HEK293T (cell line): ENCODE measurements around the gene MRTO4.
"Not testable (repeated sequence)": the region's sequence is repeated elsewhere in the genome, so short reads cannot be mapped to it uniquely, and the experiment has no call there.

Experiments used
- CTCF ChIA-PET: fragments of 350-600 bp; formaldehyde crosslinking; extraction: SDS; loops from one replicate; lab custom pipeline; 2021; ENCODE audit warnings: antibody characterized with exemption, inconsistent platforms; lab: Yijun Ruan, JAX
- POLR2A ChIA-PET: fragments of 350-600 bp; formaldehyde crosslinking; extraction: SDS; loops from one replicate; lab custom pipeline; 2020; ENCODE audit warnings: antibody characterized with exemption, inconsistent platforms; lab: Yijun Ruan, JAX
- DNase-seq: peaks from one replicate; pipeline ENCODE4 v3.0.0; 2012; ENCODE audit warnings: mixed read lengths; ENCODE audit errors: extremely low spot score
- ARNT ChIP-seq: fragments of 450-650 bp; IDR thresholded peaks from 2 replicates; pipeline ENCODE4 v1.6.1; 2017; ENCODE audit warnings: mild to moderate bottlenecking
- BHLHE40 ChIP-seq: fragments of 450-650 bp; IDR thresholded peaks from 2 replicates; pipeline ENCODE4 v1.6.1; 2016; ENCODE audit warnings: mild to moderate bottlenecking, moderate library complexity, borderline replicate concordance
- CTBP1 ChIP-seq: fragments of 450-650 bp; IDR thresholded peaks from 2 replicates; pipeline ENCODE4 v1.6.1; 2016; ENCODE audit warnings: borderline replicate concordance
- ELF4 ChIP-seq: fragments of 450-650 bp; IDR thresholded peaks from 2 replicates; pipeline ENCODE4 v1.6.1; 2017; ENCODE audit warnings: antibody characterized with exemption
- FOXA1 ChIP-seq: fragments of 450-650 bp; IDR thresholded peaks from 2 replicates; pipeline ENCODE4 v1.6.1; 2016; ENCODE audit warnings: mild to moderate bottlenecking
- FOXK2 ChIP-seq: fragments of 450-650 bp; IDR thresholded peaks from 2 replicates; pipeline ENCODE4 v1.6.1; 2016; ENCODE audit warnings: mild to moderate bottlenecking
- FOXM1 ChIP-seq: fragments of 450-650 bp; IDR thresholded peaks from 2 replicates; pipeline ENCODE4 v1.6.1; 2017; ENCODE audit warnings: mild to moderate bottlenecking, borderline replicate concordance
- HDGF ChIP-seq: fragments of 450-650 bp; IDR thresholded peaks from 2 replicates; pipeline ENCODE4 v1.6.1; 2017; ENCODE audit warnings: antibody characterized with exemption, borderline replicate concordance
- L3MBTL2 ChIP-seq: fragments of 450-650 bp; conservative IDR thresholded peaks from 2 replicates; pipeline ENCODE4 v1.6.1; 2016; ENCODE audit warnings: mild to moderate bottlenecking
- LEF1 ChIP-seq: fragments of 450-650 bp; IDR thresholded peaks from 2 replicates; pipeline ENCODE4 v1.6.1; 2017; ENCODE audit warnings: mild to moderate bottlenecking, borderline replicate concordance
- NFRKB ChIP-seq: fragments of 450-650 bp; IDR thresholded peaks from 2 replicates; pipeline ENCODE4 v1.6.1; 2016; ENCODE audit warnings: mild to moderate bottlenecking, moderate library complexity
- SP1 ChIP-seq: fragments of 450-650 bp; IDR thresholded peaks from 2 replicates; pipeline ENCODE4 v1.6.1; 2017
- SUZ12 ChIP-seq: fragments of 450-650 bp; IDR thresholded peaks from 2 replicates; pipeline ENCODE4 v1.6.1; 2016; ENCODE audit warnings: mild to moderate bottlenecking
- TARDBP ChIP-seq: fragments of 450-650 bp; IDR thresholded peaks from 2 replicates; pipeline ENCODE4 v1.6.1; 2016
- ZNF384 ChIP-seq: fragments of 450-650 bp; IDR thresholded peaks from 2 replicates; pipeline ENCODE4 v1.6.1; 2016
- TF ChIP-seq, protein P1 (sequence below): fragments of 450-650 bp; IDR thresholded peaks from 2 replicates; pipeline ENCODE4 v1.6.1; 2016

The MRTO4 gene

DNA sequence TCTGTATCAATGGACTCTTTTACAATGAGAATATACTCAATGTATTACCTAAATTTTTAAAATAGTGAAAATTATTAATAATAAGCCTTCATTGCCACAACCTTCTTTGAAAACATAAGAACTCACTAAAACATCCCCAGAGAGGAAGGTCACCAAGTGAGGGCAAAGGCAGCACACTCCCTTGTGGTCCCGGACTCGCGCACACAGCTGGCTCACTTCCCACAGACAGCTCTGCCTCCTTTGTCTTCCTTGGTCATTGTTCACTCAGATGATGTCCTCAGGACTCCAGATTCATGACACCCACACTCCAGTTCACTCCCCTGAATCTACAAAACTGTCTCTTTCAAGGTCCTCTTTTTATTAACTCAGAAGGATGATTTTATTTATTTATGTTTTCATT lies 22.4 kb upstream of the MRTO4 start:
- ChIA-PET POLR2A (interaction anchor here (1.9 kb wide), 1 partner anchor 22 kb away, joined by 6 read pairs; the partner anchor contains the start of genes EMC1 and MRTO4), CTCF (no interaction called here)
- DNase-seq, result no peak

DNA sequence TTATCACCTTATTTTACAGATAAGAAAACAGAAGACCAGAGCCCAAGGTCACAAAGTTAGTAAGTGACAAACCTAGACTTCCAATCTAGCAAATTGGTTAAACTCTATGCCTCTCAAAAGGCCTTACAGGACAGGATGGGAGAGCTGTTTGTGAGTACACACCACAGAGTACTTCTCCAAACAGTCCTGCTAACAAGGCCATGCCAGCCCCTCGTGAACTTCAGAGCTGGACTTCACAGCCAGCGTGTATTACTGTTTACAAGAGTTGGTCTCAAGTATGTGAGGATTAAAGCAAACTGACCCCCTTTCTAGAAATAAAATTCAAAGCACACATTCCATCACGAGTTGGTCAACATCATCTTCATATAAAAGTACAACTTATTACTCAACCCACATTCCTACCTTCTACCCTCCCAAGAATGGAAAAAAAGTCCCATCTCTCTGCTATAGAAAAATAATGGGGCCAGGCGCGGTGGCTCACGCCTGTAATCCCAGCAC lies 21.7 kb upstream of the MRTO4 start:
- ChIA-PET CTCF (interaction anchor here (0.5 kb wide), 1 partner anchor 14 kb away, joined by 3 read pairs; no protein-coding TSS in a partner anchor), POLR2A (no interaction called here)
- no peak for TF ChIP-seq BHLHE40
- no peak for TF ChIP-seq TARDBP
- TF ChIP-seq SP1, result no peak
- no peak for TF ChIP-seq CTBP1
- no peak for TF ChIP-seq ZNF384
- no peak for TF ChIP-seq L3MBTL2
- no peak for TF ChIP-seq ELF4
- TF ChIP-seq, protein P1, sequence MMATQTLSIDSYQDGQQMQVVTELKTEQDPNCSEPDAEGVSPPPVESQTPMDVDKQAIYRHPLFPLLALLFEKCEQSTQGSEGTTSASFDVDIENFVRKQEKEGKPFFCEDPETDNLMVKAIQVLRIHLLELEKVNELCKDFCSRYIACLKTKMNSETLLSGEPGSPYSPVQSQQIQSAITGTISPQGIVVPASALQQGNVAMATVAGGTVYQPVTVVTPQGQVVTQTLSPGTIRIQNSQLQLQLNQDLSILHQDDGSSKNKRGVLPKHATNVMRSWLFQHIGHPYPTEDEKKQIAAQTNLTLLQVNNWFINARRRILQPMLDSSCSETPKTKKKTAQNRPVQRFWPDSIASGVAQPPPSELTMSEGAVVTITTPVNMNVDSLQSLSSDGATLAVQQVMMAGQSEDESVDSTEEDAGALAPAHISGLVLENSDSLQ, result no peak
- no peak for TF ChIP-seq LEF1
- TF ChIP-seq ARNT, result no peak
- no peak for TF ChIP-seq HDGF
- TF ChIP-seq NFRKB, result no peak
- no peak for TF ChIP-seq FOXK2
- TF ChIP-seq FOXA1, result no peak
- no peak for TF ChIP-seq SUZ12
- no peak for TF ChIP-seq FOXM1
- DNase-seq, result no peak

More for the DNA sequence above, 22.4 kb upstream of the MRTO4 start:
- TF ChIP-seq L3MBTL2 (no peak), CTBP1 (no peak), SUZ12 (no peak), FOXK2 (no peak), TARDBP (no peak), SP1 (no peak), FOXM1 (no peak), HDGF (no peak), BHLHE40 (no peak)

DNA sequence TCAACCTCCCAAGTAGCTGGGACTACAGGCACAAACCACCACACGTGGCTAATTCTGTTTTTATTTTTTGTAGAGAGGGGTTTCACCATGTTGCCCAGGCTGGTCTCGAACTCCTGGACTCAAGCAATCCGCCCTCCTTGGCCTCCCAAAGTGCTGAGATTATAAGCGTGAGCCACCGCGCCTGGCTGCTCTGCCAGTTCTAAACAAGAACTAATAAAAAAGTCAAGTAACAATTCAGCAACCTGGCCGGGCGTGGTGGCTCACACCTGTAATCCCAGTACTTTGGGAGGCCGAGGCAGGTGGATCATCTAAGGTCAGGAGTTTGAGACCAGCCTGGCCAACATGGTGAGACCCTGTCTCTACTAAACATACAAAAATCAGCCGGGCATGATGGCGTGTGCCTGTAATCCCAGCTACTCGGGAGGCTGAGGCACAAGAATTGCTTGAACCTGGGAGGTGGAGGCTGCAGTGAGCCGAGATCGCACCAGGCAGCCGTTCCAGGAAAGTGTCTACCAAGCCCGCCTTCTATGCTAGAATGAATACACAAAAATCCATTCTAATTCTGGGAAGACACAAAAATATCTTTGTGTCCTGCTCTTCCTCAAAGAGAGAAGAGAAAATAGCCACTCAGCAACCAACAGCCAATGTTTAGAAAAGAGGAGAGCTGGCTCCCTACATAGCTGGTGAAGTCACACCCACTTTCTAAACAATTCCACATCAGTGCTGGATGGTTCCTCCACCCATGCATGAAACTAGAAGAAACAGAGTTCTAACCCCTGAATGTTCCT lies 19.7 kb upstream of the MRTO4 start:
- DNase-seq, POLR2A ChIA-PET: not testable (repeated sequence)
- CTCF ChIA-PET, result interaction anchor here (0.8 kb wide), 1 partner anchor 108 kb away, joined by 3 read pairs; no protein-coding TSS in a partner anchor

- no peak for DNase-seq
- POLR2A ChIA-PET, result interaction anchor here (1.6 kb wide), 1 partner anchor 19 kb away, joined by 3 read pairs; the partner anchor contains the start of genes EMC1 and MRTO4
- TF ChIP-seq ZNF384, result no peak
- TF ChIP-seq BHLHE40, result no peak
- TF ChIP-seq LEF1, result no peak
- no peak for TF ChIP-seq NFRKB
- no peak for TF ChIP-seq FOXK2
- no peak for TF ChIP-seq L3MBTL2
- TF ChIP-seq, protein P1, result no peak
- TF ChIP-seq FOXM1, result no peak
- TF ChIP-seq ARNT, result no peak
- TF ChIP-seq SUZ12, result no peak
- no peak for TF ChIP-seq ELF4
- TF ChIP-seq CTBP1, result no peak
- TF ChIP-seq TARDBP, result no peak
- no peak for TF ChIP-seq HDGF
- no peak for TF ChIP-seq FOXA1
- no peak for TF ChIP-seq SP1
- CTCF ChIA-PET, result no interaction called here
Measured at GRCh38 chr1:19232524-19232846, 19.1 kb upstream of the MRTO4 start.

GRCh38 chr1:19234224-19234623 lies 17.4 kb upstream of the MRTO4 start:
- DNase-seq, result no peak
- no peak for TF ChIP-seq FOXA1
- ChIA-PET POLR2A (interaction anchor here (1.6 kb wide), 1 partner anchor 17 kb away, joined by 3 read pairs; the partner anchor contains the start of genes EMC1 and MRTO4), CTCF (no interaction called here)

DNA sequence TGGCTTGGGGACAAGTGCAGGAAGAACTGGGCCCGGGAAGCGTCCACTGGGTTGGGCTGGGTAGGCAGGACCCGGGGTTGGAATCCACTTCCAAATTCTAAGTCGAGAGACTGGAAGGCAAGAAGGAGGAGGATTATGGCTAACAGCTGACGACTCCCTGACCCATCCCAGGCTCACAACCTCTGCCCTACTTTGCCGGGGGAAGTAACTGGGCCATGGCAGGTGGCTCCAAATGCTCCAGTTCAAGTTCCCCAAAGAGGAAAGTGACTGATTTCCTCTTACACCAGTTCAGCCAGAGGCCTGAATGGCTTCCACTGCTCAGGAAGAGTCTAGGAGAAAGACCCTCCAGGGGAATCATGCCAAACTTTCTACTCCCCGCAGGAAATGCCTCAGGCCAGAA lies 11.7 kb upstream of the MRTO4 start:
- TF ChIP-seq L3MBTL2 (no peak), CTBP1 (no peak), NFRKB (no peak), TARDBP (no peak), ARNT (no peak), ZNF384 (no peak), FOXA1 (no peak), BHLHE40 (no peak), FOXM1 (no peak), HDGF (no peak), SUZ12 (no peak), SP1 (no peak)
- TF ChIP-seq, protein P1, result no peak
- ChIA-PET CTCF (no interaction called here), POLR2A (no interaction called here)
- DNase-seq, result no peak
